PC-3 (cell line): ENCODE measurements around the gene DHODH.

ENCODE experiments used
- CTCF ChIP-seq: fragments of 300-600 bp; sonication (generic); conservative IDR thresholded peaks from 2 replicates; pipeline ENCODE4 v1.5.1; 2017; ENCODE audit warnings: antibody characterized with exemption, low read depth, mild to moderate bottlenecking, low read length
- EZH2 ChIP-seq: fragments of 300-600 bp; sonication (generic); IDR thresholded peaks from one replicate; pipeline ENCODE4 v1.6.1; 2017; ENCODE audit warnings: antibody characterized with exemption, mild to moderate bottlenecking, low read length; ENCODE audit not compliant: unreplicated experiment

GRCh38 chr16:72066747-72067146 is 58.2 kb downstream of the DHODH start:
- TF ChIP-seq CTCF: peak; percentile 65
- no peak for TF ChIP-seq EZH2
